GM19455 (cell line): ENCODE measurements around the gene PHYH.
"Not testable (repeated sequence)": the region's sequence is repeated elsewhere in the genome, so short reads cannot be mapped to it uniquely, and the experiment has no call there.

Source experiments
- ATAC-seq: cut with Tn5 transposase; IDR thresholded peaks from one replicate; pipeline ENCODE4 v1.9.1; 2021; ENCODE audit not compliant: unreplicated experiment

The PHYH gene

GRCh38 chr10:13299437-13300287, at the start of gene PHYH:
Gene PHYH, minus strand, starts transcription at chr10:13300064. Its CDS starts 22 bp downstream, at chr10:13300042.
- ATAC-seq, result peak; percentile 67

DNA sequence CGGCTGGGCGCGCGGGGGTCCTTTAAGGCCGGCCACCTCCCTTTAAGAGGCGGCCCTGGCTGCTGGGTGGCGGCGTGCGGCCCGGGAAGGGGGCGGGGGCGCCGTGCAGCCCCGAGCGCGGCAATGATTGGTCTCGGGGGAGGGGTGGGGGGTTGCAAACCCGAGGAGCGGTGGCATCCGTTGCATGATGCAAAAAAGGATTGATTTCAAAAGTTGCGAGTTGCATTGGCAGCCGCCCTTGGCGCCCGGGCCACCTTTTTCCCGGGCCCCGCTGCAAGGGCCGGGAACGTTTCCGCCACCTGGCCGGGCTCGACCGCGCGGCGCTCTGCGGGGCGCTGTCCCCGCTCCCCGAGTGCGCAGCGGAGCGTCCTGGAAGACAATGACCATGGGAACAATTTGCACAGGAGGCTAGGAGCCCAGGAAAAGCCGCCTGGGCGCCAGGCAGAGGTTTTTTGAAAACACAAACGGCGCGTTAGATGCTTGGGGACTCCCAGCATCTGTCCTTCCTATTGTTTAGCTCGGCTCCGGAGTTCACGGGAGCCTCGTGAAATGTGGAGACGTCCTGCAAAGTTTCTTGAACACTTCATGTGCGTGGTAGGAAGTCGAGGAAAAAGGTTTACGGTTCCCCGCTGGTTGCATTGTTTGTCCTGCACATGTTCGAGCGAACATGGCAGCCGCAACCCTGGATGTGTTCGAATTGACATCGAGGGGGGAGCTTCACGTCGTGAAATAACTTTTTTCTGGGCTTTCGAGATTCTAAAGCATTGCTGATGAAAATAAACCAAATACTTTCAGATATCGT, 48.6 kb upstream of the PHYH start, which contains the start of gene SEPHS1:
Gene SEPHS1, minus strand, starts transcription at position 78 of the 802 bp plus-strand sequence. CDS start 3,343 bp downstream, outside the sequence.
- ATAC-seq, result peak; percentile 59

DNA sequence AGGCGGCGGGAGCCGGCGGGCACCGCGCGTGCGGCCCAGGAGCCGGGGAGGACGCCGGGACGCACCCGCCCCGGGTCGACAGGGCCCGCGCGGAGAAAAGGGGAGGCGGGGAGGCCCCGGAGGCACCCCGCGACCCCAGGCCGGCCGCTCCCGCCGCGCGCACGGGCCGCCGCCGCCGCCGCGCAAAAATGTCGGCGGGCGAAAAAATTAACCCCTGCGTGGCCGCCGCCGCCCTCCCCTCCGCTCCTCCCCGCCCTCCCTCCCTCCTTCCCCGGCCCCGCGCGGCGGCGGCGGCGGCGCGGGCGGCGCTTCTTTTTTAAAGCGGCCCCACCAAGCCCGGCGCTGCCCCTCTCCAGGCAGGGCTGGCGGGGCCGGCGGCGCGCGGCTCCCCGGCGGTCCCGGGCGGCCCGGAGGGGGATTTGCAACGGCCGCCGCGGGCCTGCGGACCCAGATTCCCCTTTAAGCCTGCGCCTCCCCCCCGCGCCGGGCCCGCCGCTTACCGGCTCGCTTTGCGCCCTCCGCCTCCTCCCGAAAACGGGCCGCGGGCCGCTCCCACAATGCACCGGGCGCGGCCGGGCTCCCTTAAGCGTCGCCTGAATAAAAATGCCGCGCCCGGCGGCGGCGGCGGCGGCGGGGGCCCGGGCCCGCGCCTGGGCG, 47.8 kb upstream of the PHYH start:
- ATAC-seq, result peak; percentile 50

DNA sequence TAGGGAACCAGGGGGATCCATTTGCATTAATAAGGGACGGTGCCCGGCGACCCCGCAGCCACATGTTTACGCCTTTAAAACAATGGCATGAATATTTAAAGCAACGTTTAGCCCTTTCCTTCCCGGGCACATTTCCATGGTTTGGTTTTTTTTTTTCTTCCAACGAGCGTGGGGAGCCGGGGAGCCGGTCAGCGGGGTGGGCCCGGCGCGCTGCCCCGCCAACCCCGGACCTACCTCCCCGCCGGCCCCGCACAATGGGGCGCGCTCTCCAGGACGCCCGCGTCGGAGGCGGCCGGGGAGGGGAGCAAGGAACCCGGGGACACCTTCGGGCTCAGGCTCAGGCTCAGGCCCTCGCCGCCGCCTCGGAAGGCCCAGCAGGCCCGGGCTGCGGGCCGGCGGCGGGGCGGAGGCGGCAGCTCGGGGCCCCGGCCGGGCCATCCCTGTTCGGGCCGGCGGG, 47.2 kb upstream of the PHYH start:
- ATAC-seq, result peak; percentile 32

DNA sequence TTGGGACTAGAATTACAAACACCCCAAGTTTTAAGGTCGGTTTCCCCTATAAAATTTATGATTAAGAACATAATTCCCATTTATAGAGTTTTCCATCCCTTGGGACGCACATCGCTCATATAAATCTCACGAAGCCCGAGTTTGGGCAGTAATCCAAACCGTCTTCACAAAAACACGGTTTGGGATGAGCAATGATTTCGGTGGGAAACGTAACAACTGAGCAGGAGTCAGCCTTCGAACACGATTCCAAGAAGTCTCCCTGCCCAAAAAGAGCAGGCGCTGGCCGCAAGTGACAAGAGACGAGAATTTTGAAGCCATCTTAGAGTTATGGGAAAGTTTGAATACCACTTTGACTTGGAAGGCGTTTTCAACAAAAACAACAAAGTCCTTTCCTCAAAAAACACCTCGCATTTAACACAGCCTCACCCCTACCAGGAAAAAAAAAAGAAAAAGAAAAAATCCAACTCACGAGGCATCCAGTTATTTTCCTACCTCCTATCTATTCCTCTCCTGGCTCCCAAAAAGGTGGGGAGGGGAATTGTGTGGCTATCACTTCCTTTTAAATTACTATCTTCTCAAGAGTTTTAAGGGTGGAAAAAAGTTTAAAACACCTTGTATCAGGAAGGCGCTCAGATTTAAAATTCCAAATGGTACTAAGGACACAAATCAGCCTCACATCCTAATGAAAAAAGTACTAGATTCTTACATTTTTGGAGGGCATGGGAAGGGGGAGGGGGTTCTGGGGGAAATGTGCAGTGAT, 46.6 kb upstream of the PHYH start:
- ATAC-seq, result no peak

DNA sequence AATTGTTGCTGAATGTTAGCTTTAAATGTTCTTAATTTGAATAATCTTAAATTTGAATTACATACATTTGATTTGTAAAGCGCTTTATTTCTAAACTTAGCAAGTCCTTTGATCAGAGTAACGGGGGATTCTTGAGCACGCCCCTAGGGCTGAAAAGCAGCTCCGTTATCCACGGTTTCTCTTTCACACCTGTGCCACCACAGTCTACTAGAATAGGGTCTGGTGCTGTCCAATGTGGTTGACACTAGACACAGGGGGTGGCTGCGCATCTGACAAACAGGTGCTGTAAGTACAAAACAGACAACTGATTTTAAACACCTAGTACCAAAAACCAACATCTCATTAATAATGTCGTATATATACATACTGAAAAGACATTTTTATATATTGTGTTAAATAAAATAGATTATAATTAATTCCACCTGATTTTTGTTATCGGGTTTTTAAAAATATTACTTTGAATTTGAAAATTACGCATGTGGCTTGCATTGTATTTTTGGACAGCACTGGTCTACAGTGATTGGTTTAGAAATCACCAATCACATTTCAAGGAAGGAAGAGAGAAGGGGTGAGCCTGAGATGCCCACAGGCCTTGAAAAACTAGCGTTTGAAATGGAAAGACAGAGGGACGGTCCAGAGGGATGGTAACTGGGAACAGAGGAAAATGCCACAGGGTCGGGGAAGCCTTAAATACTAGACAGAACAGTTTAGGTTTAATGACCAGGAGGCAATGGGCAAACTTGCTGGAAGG, 40.9 kb upstream of the PHYH start:
- peak; percentile 84 for ATAC-seq

GRCh38 chr10:13340068-13340467, 40.2 kb upstream of the PHYH start:
- peak; percentile 20 for ATAC-seq

DNA sequence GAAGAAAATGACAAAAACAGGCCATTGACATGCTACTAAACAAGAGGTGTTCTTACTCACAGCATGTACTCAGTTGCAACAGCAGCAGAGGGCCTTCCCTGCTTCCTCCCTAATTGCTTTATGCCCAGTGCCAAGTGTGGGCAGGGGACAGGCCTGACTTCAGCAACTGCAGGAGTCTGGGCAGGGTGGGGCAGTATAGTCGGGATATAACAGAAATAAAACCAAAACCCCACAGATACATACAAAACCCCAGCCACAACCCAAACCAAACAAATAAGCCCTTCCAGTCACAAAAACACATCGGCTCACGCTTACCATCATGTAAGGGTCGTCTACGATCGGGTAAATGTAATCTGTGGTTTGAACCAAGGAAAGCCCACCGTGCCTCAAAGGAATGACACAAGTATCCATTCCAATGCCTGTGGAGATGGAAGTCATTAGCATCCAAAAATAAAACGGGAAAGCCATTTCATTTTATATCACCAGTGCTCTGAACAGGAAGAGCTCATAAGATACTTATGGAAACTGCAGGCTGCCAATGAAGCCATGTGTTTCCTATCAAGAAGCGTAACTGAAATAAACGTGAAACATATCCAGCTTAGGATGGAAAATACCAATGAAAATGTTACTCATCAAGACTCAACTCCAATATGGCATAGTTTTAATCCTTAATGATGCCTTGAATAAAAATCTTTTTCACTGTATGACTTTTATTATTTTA, 38.7 kb upstream of the PHYH start:
- ATAC-seq, result no peak

- no peak for ATAC-seq
These were observed 37.9 kb upstream of the PHYH start for GRCh38 chr10:13337827-13338196.

- no peak for ATAC-seq
These were observed 37.4 kb upstream of the PHYH start for GRCh38 chr10:13337128-13337826.

- ATAC-seq, result no peak
These were observed 36.0 kb upstream of the PHYH start for GRCh38 chr10:13335881-13336280.

GRCh38 chr10:13334556-13334955, 34.7 kb upstream of the PHYH start:
- no peak for ATAC-seq

DNA sequence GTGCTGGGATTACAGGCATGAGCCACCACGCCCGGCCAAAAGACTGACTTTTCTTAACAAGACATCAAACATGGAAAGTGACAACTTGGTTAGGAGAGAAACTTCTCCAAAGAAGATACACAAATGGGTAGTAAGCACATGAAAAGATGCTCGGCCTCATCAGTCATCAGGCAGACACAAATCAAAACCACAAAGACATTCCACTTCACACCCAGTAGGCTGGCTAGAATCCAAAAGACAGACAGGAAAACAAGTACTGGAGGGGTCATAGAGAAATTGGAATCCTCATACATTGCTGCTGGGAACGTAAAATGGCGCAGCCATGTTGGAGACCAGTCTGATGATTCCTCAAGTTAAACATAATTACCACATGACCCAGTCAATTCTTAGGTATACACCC, 31.8 kb upstream of the PHYH start:
- no peak for ATAC-seq

- not testable (repeated sequence) for ATAC-seq
These were observed 31.1 kb upstream of the PHYH start for GRCh38 chr10:13330980-13331379.

DNA sequence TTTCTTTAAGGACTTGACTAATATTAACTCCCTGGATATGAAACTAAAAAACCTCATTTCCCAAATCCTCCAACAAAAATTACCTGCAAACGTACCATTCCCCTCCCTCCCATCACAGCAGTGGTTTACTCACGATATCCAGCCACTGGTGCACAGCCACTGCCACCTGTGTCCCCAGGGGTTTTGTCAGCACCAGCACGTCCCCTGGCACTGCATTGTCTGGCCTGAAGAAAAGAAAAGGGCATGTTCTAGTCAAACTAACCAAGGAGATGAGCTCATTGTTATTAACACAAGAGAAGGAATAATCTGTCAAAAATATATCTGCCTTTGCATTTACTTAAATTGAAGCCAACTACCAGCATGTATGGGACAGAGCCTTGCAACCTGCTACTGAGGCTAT, 29.7 kb upstream of the PHYH start:
- ATAC-seq, result no peak

DNA sequence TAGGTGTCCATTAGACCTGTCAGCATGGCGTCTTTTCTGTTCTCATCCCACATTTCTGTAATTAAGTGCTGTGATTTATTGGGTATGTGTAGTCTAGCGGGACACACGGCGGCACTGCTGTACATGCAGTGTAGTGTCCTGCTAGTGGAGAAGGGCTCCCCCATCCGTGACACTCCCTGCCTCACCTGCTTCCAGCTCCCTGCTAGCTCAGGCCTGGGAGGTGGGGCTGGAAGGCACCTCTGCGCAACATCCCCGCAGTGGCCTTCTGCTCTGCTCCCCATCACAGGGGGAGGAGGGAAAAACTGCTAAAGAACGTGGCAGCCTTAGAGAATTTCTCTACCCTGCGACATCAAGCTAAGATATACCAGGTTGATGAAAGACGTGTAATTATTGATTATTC, 28.7 kb upstream of the PHYH start:
- ATAC-seq, result no peak

DNA sequence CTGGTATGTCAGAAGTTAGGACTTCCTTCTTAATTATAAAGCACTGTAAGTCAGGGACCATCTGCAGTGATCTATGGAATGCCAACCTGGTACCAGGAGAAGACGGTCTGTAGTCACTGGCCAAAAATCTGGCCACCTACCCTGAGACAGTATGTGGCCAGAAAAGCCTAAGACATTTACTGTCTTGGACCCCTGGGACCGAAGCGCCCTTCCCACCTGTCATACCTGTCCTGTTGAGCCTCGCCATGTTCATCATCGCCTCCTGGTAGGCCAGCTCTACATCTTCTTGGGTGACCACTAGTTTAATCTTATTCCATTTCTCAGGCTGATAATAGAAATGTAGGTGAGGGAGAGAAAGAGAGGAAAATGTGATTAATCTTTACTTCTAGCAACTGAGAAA, 28.3 kb upstream of the PHYH start:
- no peak for ATAC-seq

- no peak for ATAC-seq
These were observed 27.7 kb upstream of the PHYH start for GRCh38 chr10:13327534-13327933.
